SKM-1 treated with dmso at 0.1 percent for 144 hours (cell line): ENCODE results near the gene PLXNA3.

ENCODE experiments used
- DNase-seq: peaks from one replicate; lab custom pipeline; 2025; ENCODE audit not compliant: unreplicated experiment; lab: John Stamatoyannopoulos, UW

PLXNA3 gene

GRCh38 chrX:154458954-154459778, 1.1 kb downstream of the PLXNA3 start:
- no peak for DNase-seq

- no peak for DNase-seq
These were observed 1.8 kb downstream of the PLXNA3 start for GRCh38 chrX:154459832-154460231.

GRCh38 chrX:154460326-154460725, 2.2 kb downstream of the PLXNA3 start:
- DNase-seq = no peak

- DNase-seq = no peak
These were observed 4.3 kb downstream of the PLXNA3 start for GRCh38 chrX:154462396-154462795.

GRCh38 chrX:154463611-154464220, 5.6 kb downstream of the PLXNA3 start:
- no peak for DNase-seq

GRCh38 chrX:154464806-154465365, 6.8 kb downstream of the PLXNA3 start:
- no peak for DNase-seq

- no peak for DNase-seq
These were observed 7.5 kb downstream of the PLXNA3 start for GRCh38 chrX:154465601-154466000.

GRCh38 chrX:154466036-154466435, 8.0 kb downstream of the PLXNA3 start:
- no peak for DNase-seq

- DNase-seq = no peak
These were observed 8.8 kb downstream of the PLXNA3 start for GRCh38 chrX:154466907-154467306.

- no peak for DNase-seq
These were observed 9.5 kb downstream of the PLXNA3 start for GRCh38 chrX:154467556-154467955.

GRCh38 chrX:154468217-154468616, 10.1 kb downstream of the PLXNA3 start:
- DNase-seq = no peak

GRCh38 chrX:154469114-154469513, 11.0 kb downstream of the PLXNA3 start:
- no peak for DNase-seq

- DNase-seq = no peak
These were observed 11.8 kb downstream of the PLXNA3 start for GRCh38 chrX:154469880-154470279.

GRCh38 chrX:154470434-154470833, 12.4 kb downstream of the PLXNA3 start:
- DNase-seq = no peak

GRCh38 chrX:154470914-154471568, 13.0 kb downstream of the PLXNA3 start:
- DNase-seq = no peak

- DNase-seq = no peak
These were observed 14.0 kb downstream of the PLXNA3 start for GRCh38 chrX:154471839-154472684.

- DNase-seq = no peak
These were observed 14.9 kb downstream of the PLXNA3 start for GRCh38 chrX:154472685-154473632.

- DNase-seq = no peak
These were observed 15.6 kb downstream of the PLXNA3 start for GRCh38 chrX:154473683-154474082.

- DNase-seq = no peak
These were observed 18.7 kb downstream of the PLXNA3 start for GRCh38 chrX:154476821-154477220.
